ENCODE measurements around the gene GALNT13.

The GALNT13 gene

DNA sequence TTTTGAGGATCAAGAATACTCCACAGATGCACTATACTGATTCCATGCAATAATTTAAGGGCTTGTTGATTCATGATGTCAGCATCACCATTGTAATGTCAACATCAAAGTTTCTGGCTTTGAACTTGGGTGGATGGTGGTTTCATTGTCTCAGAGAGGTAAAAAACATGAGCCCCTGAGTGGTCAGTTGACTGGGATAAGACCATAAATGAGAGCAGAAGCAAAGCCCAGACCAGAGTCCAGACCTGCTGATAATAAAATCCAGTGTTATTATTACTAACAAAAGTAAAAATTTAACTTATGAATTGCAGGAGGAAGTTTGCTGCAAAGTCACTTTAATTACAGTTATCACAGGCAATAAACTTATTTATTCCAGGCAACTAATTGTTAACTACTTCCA, 358.2 kb downstream of the GALNT13 start:
- DNase-seq (ENCODE audit: low read depth): no peak
- TF ChIP-seq, protein P1, sequence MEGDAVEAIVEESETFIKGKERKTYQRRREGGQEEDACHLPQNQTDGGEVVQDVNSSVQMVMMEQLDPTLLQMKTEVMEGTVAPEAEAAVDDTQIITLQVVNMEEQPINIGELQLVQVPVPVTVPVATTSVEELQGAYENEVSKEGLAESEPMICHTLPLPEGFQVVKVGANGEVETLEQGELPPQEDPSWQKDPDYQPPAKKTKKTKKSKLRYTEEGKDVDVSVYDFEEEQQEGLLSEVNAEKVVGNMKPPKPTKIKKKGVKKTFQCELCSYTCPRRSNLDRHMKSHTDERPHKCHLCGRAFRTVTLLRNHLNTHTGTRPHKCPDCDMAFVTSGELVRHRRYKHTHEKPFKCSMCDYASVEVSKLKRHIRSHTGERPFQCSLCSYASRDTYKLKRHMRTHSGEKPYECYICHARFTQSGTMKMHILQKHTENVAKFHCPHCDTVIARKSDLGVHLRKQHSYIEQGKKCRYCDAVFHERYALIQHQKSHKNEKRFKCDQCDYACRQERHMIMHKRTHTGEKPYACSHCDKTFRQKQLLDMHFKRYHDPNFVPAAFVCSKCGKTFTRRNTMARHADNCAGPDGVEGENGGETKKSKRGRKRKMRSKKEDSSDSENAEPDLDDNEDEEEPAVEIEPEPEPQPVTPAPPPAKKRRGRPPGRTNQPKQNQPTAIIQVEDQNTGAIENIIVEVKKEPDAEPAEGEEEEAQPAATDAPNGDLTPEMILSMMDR (conservative IDR thresholded peaks at IDR 0.05; ENCODE audit: low read depth, low read length): no peak
- H3K4me3 ChIP-seq (ENCODE audit: low read length): no peak overlapping the region

DNA sequence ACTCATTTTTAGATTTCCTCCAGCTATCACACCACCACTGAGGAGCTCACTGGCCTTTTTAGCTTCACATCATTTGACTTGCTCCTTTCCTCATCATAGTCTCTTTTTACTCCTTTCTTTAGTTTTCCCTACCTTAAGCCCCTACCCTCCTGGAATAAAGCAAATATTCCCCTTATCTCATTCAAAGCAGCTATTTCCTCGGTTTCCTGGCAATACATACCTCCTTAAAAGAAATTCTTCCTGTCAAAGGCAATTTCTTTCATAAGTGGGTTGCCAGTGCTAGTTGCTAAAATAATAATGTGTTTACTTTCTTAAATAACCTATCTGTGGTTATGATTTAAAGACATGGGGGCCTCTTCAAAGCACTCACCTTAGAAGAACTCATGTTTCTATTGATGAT, 359.3 kb downstream of the GALNT13 start:
- DNase-seq (ENCODE audit: low read depth): no peak
- H3K4me3 ChIP-seq (ENCODE audit: low read length): no peak overlapping the region
- TF ChIP-seq, protein P1 (conservative IDR thresholded peaks at IDR 0.05; ENCODE audit: low read depth, low read length): no peak

DNA sequence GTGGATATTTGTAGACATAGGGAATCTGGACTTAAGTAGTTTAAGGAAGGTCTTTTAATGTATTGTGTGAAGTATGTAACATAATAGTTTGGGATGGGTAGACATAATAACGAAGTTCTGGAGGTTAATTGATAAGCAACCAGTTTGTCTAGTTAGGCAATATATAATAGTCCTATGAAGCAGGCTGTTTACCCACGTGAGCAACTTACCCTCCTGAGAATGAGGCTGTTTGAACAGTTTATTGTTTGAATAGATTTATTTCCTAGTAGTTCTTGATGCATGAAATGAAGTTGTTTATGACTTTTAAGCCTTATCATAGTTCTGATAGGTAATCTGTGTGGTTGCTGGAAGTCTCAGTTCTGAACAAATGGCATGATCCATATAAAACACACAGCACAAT, 361.5 kb downstream of the GALNT13 start:
- no peak overlapping the region for H3K4me3 ChIP-seq (ENCODE audit: low read length)
- TF ChIP-seq, protein P1 (conservative IDR thresholded peaks at IDR 0.05; ENCODE audit: low read depth, low read length): no peak
- no peak for DNase-seq (ENCODE audit: low read depth)

DNA sequence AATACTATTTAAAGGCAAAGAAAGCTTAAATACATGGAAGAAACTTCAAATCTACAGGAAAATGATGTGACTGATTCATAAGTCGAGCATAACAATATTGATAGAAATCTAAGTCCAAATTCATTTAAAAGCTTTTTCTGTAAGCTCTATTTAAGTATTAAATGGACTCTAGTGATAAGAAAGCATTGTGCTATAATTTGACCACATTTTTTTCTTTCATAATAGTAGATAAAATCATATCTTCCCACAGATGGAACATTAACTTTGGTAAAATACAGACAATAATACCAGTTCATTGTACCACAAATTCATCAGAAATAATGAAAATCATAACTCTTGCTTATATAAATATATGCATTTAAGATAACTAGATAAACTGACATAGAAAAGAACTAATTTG, 366.5 kb downstream of the GALNT13 start:
- no peak for DNase-seq (ENCODE audit: low read depth)
- no peak overlapping the region for H3K4me3 ChIP-seq (ENCODE audit: low read length)
- TF ChIP-seq, protein P1 (conservative IDR thresholded peaks at IDR 0.05; ENCODE audit: low read depth, low read length): no peak

DNA sequence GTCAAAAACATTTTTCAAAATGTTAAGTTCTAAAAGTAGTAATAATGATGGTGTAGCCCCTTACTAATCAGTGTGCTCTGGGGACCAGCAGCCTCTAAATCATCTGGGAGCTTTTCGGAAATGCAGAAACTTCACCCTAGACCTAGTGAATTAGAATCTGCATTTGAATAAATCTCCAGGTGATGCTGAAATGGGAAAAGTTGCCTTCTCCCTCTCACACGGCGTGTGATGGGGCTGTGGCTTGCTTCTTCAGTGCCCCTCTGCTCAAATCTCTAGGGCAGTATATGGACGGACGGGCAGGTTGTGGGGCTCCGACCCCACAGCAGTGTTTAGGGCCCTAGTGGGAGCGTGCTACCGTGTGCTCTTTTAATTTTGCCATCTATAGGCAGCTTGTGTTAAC, 368.6 kb downstream of the GALNT13 start:
- no peak overlapping the region for H3K4me3 ChIP-seq (ENCODE audit: low read length)
- DNase-seq (ENCODE audit: low read depth): no peak
- TF ChIP-seq, protein P1 (conservative IDR thresholded peaks at IDR 0.05; ENCODE audit: low read depth, low read length): no peak

DNA sequence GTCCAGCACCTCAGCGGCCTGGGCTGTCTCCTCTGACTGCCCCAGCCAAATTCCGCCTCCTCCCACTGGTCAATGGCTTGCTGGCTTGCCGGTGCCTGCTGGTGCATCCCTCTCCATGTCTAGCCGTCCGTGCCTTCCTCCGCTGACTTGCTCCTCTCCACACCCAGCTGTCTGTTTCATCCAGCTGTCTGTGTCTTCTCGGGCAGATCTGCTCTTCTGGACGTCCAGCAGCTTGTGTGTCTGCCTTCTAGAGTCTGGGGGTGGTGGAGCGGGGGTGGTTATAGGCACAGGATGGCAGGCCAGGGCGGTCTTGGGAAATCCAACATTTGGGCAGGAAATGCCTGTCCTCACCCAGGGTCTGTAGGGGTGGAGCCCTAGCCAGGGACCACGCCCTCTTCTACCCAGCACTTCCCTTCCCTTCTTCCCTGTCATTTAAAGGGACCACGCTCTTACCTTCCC, 369.2 kb downstream of the GALNT13 start:
- no peak overlapping the region for H3K4me3 ChIP-seq (ENCODE audit: low read length)
- TF ChIP-seq, protein P1 (conservative IDR thresholded peaks at IDR 0.05; ENCODE audit: low read depth, low read length): no peak
- DNase-seq (ENCODE audit: low read depth): no peak

DNA sequence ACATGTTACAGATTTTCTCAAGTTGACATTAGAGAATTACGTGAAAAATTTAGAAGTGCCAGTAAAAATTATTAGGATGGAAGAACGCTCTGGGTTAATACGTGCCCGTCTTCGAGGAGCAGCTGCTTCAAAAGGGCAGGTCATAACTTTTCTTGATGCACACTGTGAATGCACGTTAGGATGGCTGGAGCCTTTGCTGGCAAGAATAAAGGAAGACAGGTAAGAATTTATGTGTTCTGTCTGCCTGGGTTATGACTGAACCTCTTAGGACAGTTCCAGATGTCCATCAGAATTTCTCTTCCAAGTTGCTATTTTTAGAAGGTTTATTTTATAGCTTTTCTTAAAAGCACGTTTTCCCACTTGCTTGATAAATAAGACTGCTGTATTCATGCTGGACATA, 371.0 kb downstream of the GALNT13 start:
- TF ChIP-seq, protein P1 (conservative IDR thresholded peaks at IDR 0.05; ENCODE audit: low read depth, low read length): no peak
- DNase-seq (ENCODE audit: low read depth): no peak

More for the DNA sequence above, 371.0 kb downstream of the GALNT13 start:
- H3K4me3 ChIP-seq (ENCODE audit: low read length): no peak overlapping the region
